LNCaP clone FGC (cell line): ENCODE measurements around the gene DGLUCY.

Experiments
- DNase-seq: peaks from one replicate; pipeline ENCODE4 v3.0.0-alpha.2; 2011; ENCODE audit warnings: low read depth
- H3K4me3 ChIP-seq: 2 replicates; pipeline ENCODE4 v1.5.1; 2011; ENCODE audit warnings: mild to moderate bottlenecking, low read depth, low read length, control low read depth
- CTCF ChIP-seq: IDR thresholded peaks from 2 replicates; pipeline ENCODE4 v1.5.1; 2012; ENCODE audit warnings: mild to moderate bottlenecking; ENCODE audit not compliant: control insufficient read depth, insufficient read depth; ENCODE audit errors: extremely low read depth

The DGLUCY gene

GRCh38 chr14:91228112-91229004, 114.5 kb downstream of the DGLUCY start:
- no peak overlapping the region for H3K4me3 ChIP-seq
- no peak for TF ChIP-seq CTCF
- DNase-seq: no peak

GRCh38 chr14:91229005-91229382, 115.1 kb downstream of the DGLUCY start:
- TF ChIP-seq CTCF: no peak
- no peak overlapping the region for H3K4me3 ChIP-seq
- DNase-seq: no peak

- TF ChIP-seq CTCF: no peak
- DNase-seq: no peak
These were observed 115.9 kb downstream of the DGLUCY start for GRCh38 chr14:91229743-91230200.

GRCh38 chr14:91230397-91231035, 116.6 kb downstream of the DGLUCY start:
- no peak for TF ChIP-seq CTCF
- no peak overlapping the region for H3K4me3 ChIP-seq
- DNase-seq: no peak

More at GRCh38 chr14:91229743-91230200, 115.9 kb downstream of the DGLUCY start:
- H3K4me3 ChIP-seq: no peak overlapping the region

- H3K4me3 ChIP-seq: no peak overlapping the region
- TF ChIP-seq CTCF: no peak
- no peak for DNase-seq
These were observed 117.6 kb downstream of the DGLUCY start for GRCh38 chr14:91231446-91231845.

- no peak for TF ChIP-seq CTCF
- no peak overlapping the region for H3K4me3 ChIP-seq
- DNase-seq: no peak
These were observed 118.2 kb downstream of the DGLUCY start for GRCh38 chr14:91232052-91232451.
